HepG2 (cell line): Measurements from ENCODE around the gene UBAC2. TPM values are rescaled to one million over a fixed set of nuclear protein-coding genes. Genes with fewer than 3 reads are reported as not detected.

Experiments
- AKAP8 ChIP-seq: sonication (generic); formaldehyde crosslinking; IDR thresholded peaks from 2 replicates; pipeline ENCODE4 v1.5.1; 2020; ENCODE audit warnings: mild to moderate bottlenecking, missing genetic modification reagents
- ARID5B ChIP-seq: IDR thresholded peaks from 2 replicates; pipeline ENCODE4 v1.4.0; 2020; ENCODE audit warnings: mild to moderate bottlenecking, missing genetic modification reagents
- ATAD3A ChIP-seq: sonication (generic); formaldehyde crosslinking; IDR thresholded peaks from 2 replicates; pipeline ENCODE4 v1.4.0; 2020; ENCODE audit warnings: missing genetic modification reagents
- BCLAF1 ChIP-seq: fragments of 450-650 bp; IDR thresholded peaks from 2 replicates; pipeline ENCODE4 v1.6.1; 2017; ENCODE audit warnings: mild to moderate bottlenecking
- DR1 ChIP-seq: sonication (generic); formaldehyde crosslinking; IDR thresholded peaks from 2 replicates; pipeline ENCODE4 v1.8.0; 2021; ENCODE audit warnings: mild to moderate bottlenecking, missing genetic modification reagents, inconsistent platforms
- RFX1 ChIP-seq: fragments of 450-650 bp; IDR thresholded peaks from 2 replicates; pipeline ENCODE4 v1.6.1; 2017
- TRAFD1 ChIP-seq: sonication (generic); formaldehyde crosslinking; IDR thresholded peaks from 2 replicates; pipeline ENCODE4 v1.5.1; 2020; ENCODE audit warnings: missing genetic modification reagents, mild to moderate bottlenecking, borderline replicate concordance
- ZIK1 ChIP-seq: sonication (generic); formaldehyde crosslinking; IDR thresholded peaks from 2 replicates; pipeline ENCODE4 v1.5.0; 2020; ENCODE audit warnings: mild to moderate bottlenecking, low read depth, missing genetic modification reagents, borderline replicate concordance
- ZNF180 ChIP-seq: sonication (generic); formaldehyde crosslinking; IDR thresholded peaks from 2 replicates; pipeline ENCODE4 v1.4.0; 2020; ENCODE audit warnings: low read depth, missing genetic modification reagents, borderline replicate concordance
- ZNF460 ChIP-seq: sonication (generic); formaldehyde crosslinking; IDR thresholded peaks from 2 replicates; pipeline ENCODE4 v1.5.1; 2020; ENCODE audit warnings: missing genetic modification reagents, mild to moderate bottlenecking, borderline replicate concordance
- ZNF563 ChIP-seq: sonication (generic); formaldehyde crosslinking; IDR thresholded peaks from 2 replicates; pipeline ENCODE4 v1.8.0; 2022; ENCODE audit warnings: mild to moderate bottlenecking, moderate library complexity, missing genetic modification reagents
- ZNF646 ChIP-seq: sonication (generic); formaldehyde crosslinking; IDR thresholded peaks from 2 replicates; pipeline ENCODE4 v1.9.0; 2021; ENCODE audit warnings: mild to moderate bottlenecking, missing genetic modification reagents
- ZZZ3 ChIP-seq: sonication (generic); formaldehyde crosslinking; IDR thresholded peaks from 2 replicates; pipeline ENCODE4 v1.4.0; 2020; ENCODE audit warnings: missing genetic modification reagents, mild to moderate bottlenecking, borderline replicate concordance
- polyA plus RNA-seq, 8 experiments: library from polyadenylated mRNA; depleted of rRNA in 3 of 8; stranded (reverse) in 7 of 8; unstranded in 1 of 8; fragments of >200 nt; fragmentation: Illumina TruSeq in 4 of 8; extraction: Trizol in 4 of 8; gene quantifications; 2 replicates each; pipeline versions ENCODE4 v1.2.1 to v1.2.3, GENCODE V29; 2011 to 2016; ENCODE audit warnings: low read depth in 4 of 8, missing spikeins in 1 of 8, mixed read lengths in 1 of 8; ENCODE audit not compliant: insufficient read depth in 1 of 8
- total RNA-seq, 5 experiments: library from RNA; depleted of rRNA; stranded (reverse); fragments of >200 nt; fragmentation: Illumina TruSeq; extraction: Trizol; gene quantifications; 2 replicates each; pipeline ENCODE4 v1.2.3, GENCODE V29; 2016; ENCODE audit warnings: low read depth in 1 of 5

UBAC2 gene
- total and polyA plus RNA-seq, 2 of the 13 experiments (the other 11 are each of a cell fraction or from before 2014, with no cell fraction given): 61.3 to 80.8 TPM

GRCh38 chr13:99200432-99201167 is at the start of gene UBAC2 (continued):
- peak; percentile 32; the same call in 1 of the 2 replicates for TF ChIP-seq ARID5B (CRISPR knock-in tag)
- no peak for TF ChIP-seq ZNF180 (CRISPR knock-in tag)
- peak; percentile 79; the same call in 1 of the 2 replicates for TF ChIP-seq ZIK1 (CRISPR knock-in tag)
- TF ChIP-seq BCLAF1: no peak
- no peak for TF ChIP-seq ATAD3A (CRISPR knock-in tag)
- no peak for TF ChIP-seq RFX1
- TF ChIP-seq ZNF646: no peak
- no peak for TF ChIP-seq ZNF460 (CRISPR knock-in tag)
- TF ChIP-seq DR1 (CRISPR knock-in tag): peak; percentile 53; the same call in 1 of the 2 replicates
- TF ChIP-seq AKAP8 (CRISPR knock-in tag): no peak
- peak; percentile 66; the same call in 1 of the 2 replicates for TF ChIP-seq ZNF563
- peak; percentile 49; the same call in 1 of the 2 replicates for TF ChIP-seq ZZZ3 (CRISPR knock-in tag)
- TF ChIP-seq TRAFD1 (CRISPR knock-in tag): no peak
